GM12878 (cell line): ENCODE measurements around the gene MRPS18A. TPM values are rescaled to one million over a fixed set of nuclear protein-coding genes. Genes with fewer than 3 reads are reported as not detected.

Source experiments
- ATAC-seq: fragments of 200-7000 bp; cut with Tn5 transposase; 3 replicates; pipeline ENCODE4 v1.9.1; 2020; ENCODE audit warnings: mild to moderate bottlenecking, moderate library complexity
- BruUV-seq: library from RNA; stranded (reverse); fragments of 400-500 nt; replicated peaks from 2 replicates; lab custom pipeline; 2021; lab: Mats Ljungman, UMichigan
- CTCF ChIA-PET: fragments of 300-600 bp; sonication (Branson Sonifier 250); formaldehyde crosslinking; extraction: SDS; loops from one replicate; lab custom pipeline; 2021; ENCODE audit warnings: inconsistent platforms; lab: Yijun Ruan, JAX
- POLR2A ChIA-PET: fragments of 350-600 bp; formaldehyde crosslinking; extraction: SDS; loops from one replicate; lab custom pipeline; 2021; ENCODE audit warnings: inconsistent platforms; lab: Charles Lee
- RAD21 ChIA-PET: fragments of 300-600 bp; sonication (Branson Sonifier 250); formaldehyde crosslinking; loops from one replicate; lab custom pipeline; 2023; ENCODE audit warnings: antibody characterized with exemption; ENCODE audit not compliant: unreplicated experiment; lab: Charles Lee
- SMC1A ChIA-PET: fragments of 300-600 bp; sonication (Branson Sonifier 250); formaldehyde crosslinking; loops from one replicate; lab custom pipeline; 2023; ENCODE audit not compliant: unreplicated experiment, uncharacterized antibody; lab: Charles Lee
- DNase-seq: peaks from one replicate; pipeline ENCODE4 v3.0.0-alpha.2; 2011; ENCODE audit warnings: low read depth, low spot score
- FAIRE-seq: peaks from 3 replicates; lab custom pipeline; 2011; peaks lifted over from hg19 to GRCh38; lab: Jason Lieb, UNC
- H2AFZ ChIP-seq: 2 replicates; pipeline ENCODE4 v1.6.0; 2011; ENCODE audit warnings: low read depth, low read length, control low read depth; ENCODE audit not compliant: control insufficient read depth
- H3K27ac ChIP-seq: 2 replicates; pipeline ENCODE4 v1.5.1; 2011; ENCODE audit warnings: control low read depth; ENCODE audit not compliant: control insufficient read depth, insufficient read depth
- H3K27me3 ChIP-seq, 2 experiments: replicated peaks in 1 of 2; 2 replicates each; pipeline versions ENCODE4 v1.6.0 to v1.6.1; 2011; ENCODE audit warnings: low read length in 1 of 2; ENCODE audit not compliant: control insufficient read depth in 2 of 2, insufficient read depth in 2 of 2
- H3K36me3 ChIP-seq, 2 experiments: 2 replicates each; pipeline ENCODE4 v1.5.1; 2011; ENCODE audit warnings: low read length in 1 of 2; ENCODE audit not compliant: control insufficient read depth in 2 of 2, insufficient read depth in 2 of 2
- H3K4me1 ChIP-seq: 2 replicates; pipeline ENCODE4 v1.6.1; 2011; ENCODE audit warnings: mild to moderate bottlenecking, low read length, moderate library complexity, mixed read lengths; ENCODE audit not compliant: control insufficient read depth, insufficient read depth
- H3K4me2 ChIP-seq: 2 replicates; pipeline ENCODE4 v1.6.0; 2011; ENCODE audit warnings: control low read depth; ENCODE audit not compliant: control insufficient read depth, insufficient read depth
- H3K4me3 ChIP-seq: fragments of 200-600 bp; sonication (generic); 2 replicates; pipeline ENCODE4 v1.5.1; 2016
- H3K79me2 ChIP-seq: 2 replicates; pipeline ENCODE4 v1.6.0; 2011; ENCODE audit warnings: low read length; ENCODE audit not compliant: control insufficient read depth, insufficient read depth
- H3K9ac ChIP-seq: 2 replicates; pipeline ENCODE4 v1.8.0; 2011; ENCODE audit warnings: low read length, control low read depth, mixed read lengths; ENCODE audit not compliant: control insufficient read depth, insufficient read depth
- H3K9me3 ChIP-seq: replicated peaks from 3 replicates; pipeline ENCODE4 v1.5.1; 2011; ENCODE audit warnings: mild to moderate bottlenecking, low read length; ENCODE audit not compliant: control insufficient read depth, insufficient read depth
- H4K20me1 ChIP-seq: 2 replicates; pipeline ENCODE4 v1.6.0; 2011; ENCODE audit not compliant: control insufficient read depth, insufficient read depth
- CBFB ChIP-seq: IDR thresholded peaks from 2 replicates; pipeline ENCODE4 v1.6.1; 2016; ENCODE audit warnings: antibody characterized with exemption, low read depth
- CHD2 ChIP-seq: IDR thresholded peaks from 2 replicates; pipeline ENCODE4 v1.6.1; 2011; ENCODE audit warnings: low read depth, low read length, improper control_type of control experiment, borderline replicate concordance
- CHD4 ChIP-seq: fragments of 200-600 bp; sonication (generic); IDR thresholded peaks from 2 replicates; pipeline ENCODE4 v1.6.1; 2016; ENCODE audit warnings: mild to moderate bottlenecking
- GATAD2B ChIP-seq: fragments of 450-650 bp; conservative IDR thresholded peaks from 2 replicates; pipeline ENCODE4 v1.6.1; 2017; ENCODE audit warnings: low read depth, mild to moderate bottlenecking, moderate library complexity
- JUNB ChIP-seq: IDR thresholded peaks from 2 replicates; pipeline ENCODE4 v1.6.1; 2016; ENCODE audit warnings: antibody characterized with exemption, mild to moderate bottlenecking
- NFXL1 ChIP-seq: fragments of 450-650 bp; IDR thresholded peaks from 2 replicates; pipeline ENCODE4 v1.6.1; 2017; ENCODE audit warnings: antibody characterized with exemption, mild to moderate bottlenecking, borderline replicate concordance
- NR2C1 ChIP-seq: fragments of 450-650 bp; IDR thresholded peaks from 2 replicates; pipeline ENCODE4 v1.6.1; 2017; ENCODE audit warnings: antibody characterized with exemption, mild to moderate bottlenecking, moderate library complexity
- NRF1 ChIP-seq: conservative IDR thresholded peaks from 2 replicates; pipeline ENCODE4 v1.6.1; 2011; ENCODE audit warnings: mild to moderate bottlenecking, low read depth, low read length, improper control_type of control experiment
- POLR2AphosphoS5 ChIP-seq: IDR thresholded peaks from 2 replicates; pipeline ENCODE4 v1.6.1; 2011; ENCODE audit warnings: mild to moderate bottlenecking, low read length, inconsistent platforms
- RELA ChIP-seq: fragments of 450-650 bp; IDR thresholded peaks from 2 replicates; pipeline ENCODE4 v1.8.0; 2014; ENCODE audit warnings: borderline replicate concordance; ENCODE audit not compliant: partially characterized antibody
- ZNF217 ChIP-seq: fragments of 450-650 bp; IDR thresholded peaks from 2 replicates; pipeline ENCODE4 v1.6.1; 2017; ENCODE audit warnings: antibody characterized with exemption, mild to moderate bottlenecking
- WGBS: methylation state at CpG from one replicate; pipeline ENCODE4 v1.1.6; 2016; ENCODE audit warnings: low lambda C conversion rate; ENCODE audit not compliant: insufficient replicate concordance, insufficient coverage; ENCODE audit errors: missing lambda C conversion rate; 5-methylcytosine and 5-hydroxymethylcytosine counted together
- in situ Hi-C: fragments of 300-500 bp; cut with MboI; formaldehyde crosslinking; loops from 9 replicates; pipeline ENCODE4 v1.14.3; 2018; ENCODE audit warnings: mixed read lengths
- intact Hi-C: fragments of 100-400 bp; cut with micrococcal nuclease; formaldehyde crosslinking; loops from one replicate; pipeline ENCODE4 v1.14.2; 2022; ENCODE audit not compliant: unreplicated experiment
- polyA plus RNA-seq, 11 experiments: library from polyadenylated mRNA; depleted of rRNA in 4 of 11; unstranded in 6 of 11; stranded (reverse) in 5 of 11; fragments of >200 nt; fragmentation: Nextera tagmentation in 4 of 11; fragmentation: Illumina TruSeq in 1 of 11; extraction: Ambion mirVana in 4 of 11; extraction: Trizol in 1 of 11; gene quantifications; 1 replicate in 1 of 11; 2 replicates in 10 of 11; pipeline versions ENCODE4 v1.2.1 to v1.2.3, GENCODE V29; 2011 to 2016; ENCODE audit warnings: inconsistent platforms in 2 of 11, missing spikeins in 2 of 11, low read depth in 1 of 11
- total RNA-seq, 4 experiments: library from RNA; depleted of rRNA in 3 of 4; stranded (reverse); fragments of >200 nt in 3 of 4; fragmentation: Illumina TruSeq in 1 of 4; extraction: Trizol in 1 of 4; gene quantifications; 2 replicates each; pipeline versions ENCODE4 v1.2.1 to v1.2.3, GENCODE V29; 2013 to 2021
- TF ChIP-seq, protein P1 (sequence below): fragments of 450-650 bp; IDR thresholded peaks from 2 replicates; pipeline ENCODE4 v1.6.1; 2018; ENCODE audit warnings: borderline replicate concordance, mild to moderate bottlenecking; ENCODE audit not compliant: partially characterized antibody
- TF ChIP-seq, protein P2 (sequence below): IDR thresholded peaks from 2 replicates; pipeline ENCODE4 v1.6.1; 2011; ENCODE audit warnings: mild to moderate bottlenecking, low read depth, low read length, moderate library complexity; ENCODE audit not compliant: insufficient replicate concordance

The MRPS18A gene
- total and polyA plus RNA-seq, 10 of the 15 experiments (the other 5 are each of a cell fraction or from before 2014, with no cell fraction given) = 66.3 to 158 (median 98.7) TPM

DNA sequence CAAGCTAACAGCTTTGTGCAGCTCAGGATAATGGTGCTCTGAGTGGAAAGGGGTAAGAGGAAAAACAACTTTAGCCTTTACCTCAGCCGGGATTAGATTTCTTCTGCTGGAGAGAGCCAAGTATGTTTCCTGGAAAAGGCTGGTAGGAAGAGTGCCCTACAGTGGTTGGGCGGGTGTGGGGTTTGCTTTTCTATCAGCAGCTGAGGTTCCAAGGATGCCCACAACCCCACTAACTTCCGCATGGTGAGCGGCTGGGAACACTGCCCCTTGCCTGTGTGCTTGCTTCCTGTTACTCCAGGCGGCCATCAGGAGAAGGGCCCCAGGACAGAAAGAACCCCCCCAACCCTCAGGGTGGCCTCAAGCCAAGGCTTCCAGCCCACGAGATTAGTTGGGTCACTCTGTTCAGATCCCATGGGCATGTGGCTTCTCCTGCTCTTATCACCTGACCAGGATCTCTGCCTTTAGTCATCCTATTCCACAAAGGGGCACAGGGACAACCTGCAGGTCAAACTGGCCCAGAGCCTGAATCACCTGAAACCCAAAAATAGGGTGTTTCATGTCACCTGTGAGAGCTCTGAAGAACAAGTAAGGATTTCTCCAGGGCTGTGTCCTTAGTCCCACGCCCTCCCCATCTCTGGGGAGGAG lies 10.5 kb downstream of the MRPS18A start:
- no peaks in the 10 kb centered on the region for H3K9me3 ChIP-seq
- ATAC-seq (no peak), DNase-seq (no peak), FAIRE-seq (no peak)
- ChIA-PET RAD21 (no interaction called here), SMC1A (interaction anchor here (0.8 kb wide), 1 partner anchor 30 kb away, joined by 3 read pairs; no protein-coding TSS in a partner anchor), POLR2A (no interaction called here), CTCF (interaction anchor here (1.0 to 3.0 kb wide), 4 partner anchors 10 to 91 kb away, joined by 3 to 18 read pairs (median 3); no protein-coding TSS in a partner anchor)
- H3K79me2 ChIP-seq = peaks cover 7% of the 10 kb centered on the region
- in situ Hi-C loops (no loop called here), intact Hi-C loops (no loop called here)
- H3K4me1 ChIP-seq = no peaks in the 10 kb centered on the region
- H4K20me1 ChIP-seq = no peaks in the 10 kb centered on the region
- H2AFZ ChIP-seq = no peak overlapping the region
- no TSS peak for BruUV-seq
- no peaks in the 10 kb centered on the region for H3K27me3 ChIP-seq
- no peak overlapping the region for H3K4me2 ChIP-seq
- no peak overlapping the region for H3K27ac ChIP-seq
- TF ChIP-seq ZNF217 = no peak
- TF ChIP-seq CHD4 = no peak
- TF ChIP-seq JUNB = no peak
- no peak for TF ChIP-seq CBFB
- TF ChIP-seq NRF1 = no peak
- no peak overlapping the region for H3K4me3 ChIP-seq
- 87% methylated on average over 7 of the region's 7 CpGs for WGBS
- H3K9ac ChIP-seq = no peak overlapping the region
- peaks cover 26 to 37% of the 10 kb centered on the region in 2 experiments for H3K36me3 ChIP-seq

DNA sequence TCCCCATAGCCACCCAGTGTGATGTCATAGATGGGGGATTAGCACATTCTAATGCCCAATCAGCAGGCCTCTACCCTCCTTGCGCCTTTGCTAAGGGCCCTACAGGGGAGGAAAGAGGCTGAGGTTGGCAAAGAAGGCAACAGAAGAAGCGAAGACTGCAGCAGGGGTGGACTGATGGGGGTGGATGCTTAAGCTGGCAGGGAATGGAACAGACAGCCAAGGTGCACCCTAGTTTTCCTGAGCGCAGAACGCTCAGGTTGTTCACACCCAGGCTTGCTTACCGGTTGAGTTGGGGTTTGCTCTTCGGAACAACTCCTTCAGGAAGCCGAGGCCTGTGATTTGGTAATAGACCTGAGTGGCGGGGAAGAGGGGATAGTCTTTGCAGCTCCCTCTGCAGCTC lies 12.7 kb downstream of the MRPS18A start:
- peaks cover 27 to 46% of the 10 kb centered on the region in 2 experiments for H3K36me3 ChIP-seq
- H4K20me1 ChIP-seq = no peaks in the 10 kb centered on the region
- no peaks in the 10 kb centered on the region for H3K27me3 ChIP-seq
- POLR2A ChIA-PET = interaction anchor here (0.8 kb wide), 1 partner anchor 51 kb away, joined by 3 read pairs; no protein-coding TSS in a partner anchor
- H3K27ac ChIP-seq = no peak overlapping the region
- 95% methylated on average over 8 of the region's 8 CpGs for WGBS
- RAD21 ChIA-PET = interaction anchor here (0.9 kb wide), 1 partner anchor 40 kb away, joined by 3 read pairs; no protein-coding TSS in a partner anchor
- intact Hi-C loops (no loop called here), in situ Hi-C loops (no loop called here)
- CTCF ChIA-PET = interaction anchor here (1.1 to 1.9 kb wide), 4 partner anchors 8 to 405 kb away, joined by 3 to 12 read pairs (median 4); no protein-coding TSS in a partner anchor
- no peak overlapping the region for H2AFZ ChIP-seq
- TF ChIP-seq CHD2 = no peak
- no peak for TF ChIP-seq RELA
- TF ChIP-seq GATAD2B = no peak
- no peak for TF ChIP-seq JUNB
- no peak for TF ChIP-seq CHD4
- TF ChIP-seq, protein P1, sequence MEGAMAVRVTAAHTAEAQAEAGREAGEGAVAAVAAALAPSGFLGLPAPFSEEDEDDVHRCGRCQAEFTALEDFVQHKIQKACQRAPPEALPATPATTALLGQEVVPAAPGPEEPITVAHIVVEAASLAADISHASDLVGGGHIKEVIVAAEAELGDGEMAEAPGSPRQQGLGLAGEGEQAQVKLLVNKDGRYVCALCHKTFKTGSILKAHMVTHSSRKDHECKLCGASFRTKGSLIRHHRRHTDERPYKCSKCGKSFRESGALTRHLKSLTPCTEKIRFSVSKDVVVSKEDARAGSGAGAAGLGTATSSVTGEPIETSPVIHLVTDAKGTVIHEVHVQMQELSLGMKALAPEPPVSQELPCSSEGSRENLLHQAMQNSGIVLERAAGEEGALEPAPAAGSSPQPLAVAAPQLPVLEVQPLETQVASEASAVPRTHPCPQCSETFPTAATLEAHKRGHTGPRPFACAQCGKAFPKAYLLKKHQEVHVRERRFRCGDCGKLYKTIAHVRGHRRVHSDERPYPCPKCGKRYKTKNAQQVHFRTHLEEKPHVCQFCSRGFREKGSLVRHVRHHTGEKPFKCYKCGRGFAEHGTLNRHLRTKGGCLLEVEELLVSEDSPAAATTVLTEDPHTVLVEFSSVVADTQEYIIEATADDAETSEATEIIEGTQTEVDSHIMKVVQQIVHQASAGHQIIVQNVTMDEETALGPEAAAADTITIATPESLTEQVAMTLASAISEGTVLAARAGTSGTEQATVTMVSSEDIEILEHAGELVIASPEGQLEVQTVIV = no peak
- TF ChIP-seq NR2C1 = no peak
- TF ChIP-seq, protein P2, sequence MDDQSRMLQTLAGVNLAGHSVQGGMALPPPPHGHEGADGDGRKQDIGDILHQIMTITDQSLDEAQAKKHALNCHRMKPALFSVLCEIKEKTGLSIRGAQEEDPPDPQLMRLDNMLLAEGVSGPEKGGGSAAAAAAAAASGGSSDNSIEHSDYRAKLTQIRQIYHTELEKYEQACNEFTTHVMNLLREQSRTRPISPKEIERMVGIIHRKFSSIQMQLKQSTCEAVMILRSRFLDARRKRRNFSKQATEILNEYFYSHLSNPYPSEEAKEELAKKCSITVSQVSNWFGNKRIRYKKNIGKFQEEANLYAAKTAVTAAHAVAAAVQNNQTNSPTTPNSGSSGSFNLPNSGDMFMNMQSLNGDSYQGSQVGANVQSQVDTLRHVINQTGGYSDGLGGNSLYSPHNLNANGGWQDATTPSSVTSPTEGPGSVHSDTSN = no peak
- no peak for TF ChIP-seq NFXL1
- no peak for TF ChIP-seq POLR2AphosphoS5
- ATAC-seq (no peak), FAIRE-seq (no peak), DNase-seq (no peak)
- BruUV-seq = no TSS peak
- H3K4me3 ChIP-seq = no peak overlapping the region
- H3K4me1 ChIP-seq = peaks cover 3% of the 10 kb centered on the region; the same call in 1 of the 2 replicates
- no peaks in the 10 kb centered on the region for H3K79me2 ChIP-seq
- no peak overlapping the region for H3K4me2 ChIP-seq
- no peaks in the 10 kb centered on the region for H3K9me3 ChIP-seq
- H3K9ac ChIP-seq = no peak overlapping the region
- SMC1A ChIA-PET = interaction anchor here (0.7 to 1.0 kb wide), 2 partner anchors 13 to 50 kb away, joined by 3 read pairs; partner anchors contain the start of gene MRPS18A
